HEK293 (cell line): ENCODE results near the gene FARSA.

Experiments
- TF ChIP-seq, protein P1 (sequence below): fragments of 450-650 bp; formaldehyde crosslinking; IDR thresholded peaks from 2 replicates; pipeline ENCODE4 v1.5.1; 2016; ENCODE audit warnings: missing biosample characterization, missing genetic modification characterization
- TF ChIP-seq, protein P2 (sequence below): fragments of 450-650 bp; formaldehyde crosslinking; IDR thresholded peaks from 2 replicates; pipeline ENCODE4 v1.5.1; 2016; ENCODE audit warnings: missing biosample characterization, missing genetic modification characterization

GRCh38 chr19:12944104-12944674, 10.7 kb upstream of the FARSA start:
- TF ChIP-seq, protein P1, sequence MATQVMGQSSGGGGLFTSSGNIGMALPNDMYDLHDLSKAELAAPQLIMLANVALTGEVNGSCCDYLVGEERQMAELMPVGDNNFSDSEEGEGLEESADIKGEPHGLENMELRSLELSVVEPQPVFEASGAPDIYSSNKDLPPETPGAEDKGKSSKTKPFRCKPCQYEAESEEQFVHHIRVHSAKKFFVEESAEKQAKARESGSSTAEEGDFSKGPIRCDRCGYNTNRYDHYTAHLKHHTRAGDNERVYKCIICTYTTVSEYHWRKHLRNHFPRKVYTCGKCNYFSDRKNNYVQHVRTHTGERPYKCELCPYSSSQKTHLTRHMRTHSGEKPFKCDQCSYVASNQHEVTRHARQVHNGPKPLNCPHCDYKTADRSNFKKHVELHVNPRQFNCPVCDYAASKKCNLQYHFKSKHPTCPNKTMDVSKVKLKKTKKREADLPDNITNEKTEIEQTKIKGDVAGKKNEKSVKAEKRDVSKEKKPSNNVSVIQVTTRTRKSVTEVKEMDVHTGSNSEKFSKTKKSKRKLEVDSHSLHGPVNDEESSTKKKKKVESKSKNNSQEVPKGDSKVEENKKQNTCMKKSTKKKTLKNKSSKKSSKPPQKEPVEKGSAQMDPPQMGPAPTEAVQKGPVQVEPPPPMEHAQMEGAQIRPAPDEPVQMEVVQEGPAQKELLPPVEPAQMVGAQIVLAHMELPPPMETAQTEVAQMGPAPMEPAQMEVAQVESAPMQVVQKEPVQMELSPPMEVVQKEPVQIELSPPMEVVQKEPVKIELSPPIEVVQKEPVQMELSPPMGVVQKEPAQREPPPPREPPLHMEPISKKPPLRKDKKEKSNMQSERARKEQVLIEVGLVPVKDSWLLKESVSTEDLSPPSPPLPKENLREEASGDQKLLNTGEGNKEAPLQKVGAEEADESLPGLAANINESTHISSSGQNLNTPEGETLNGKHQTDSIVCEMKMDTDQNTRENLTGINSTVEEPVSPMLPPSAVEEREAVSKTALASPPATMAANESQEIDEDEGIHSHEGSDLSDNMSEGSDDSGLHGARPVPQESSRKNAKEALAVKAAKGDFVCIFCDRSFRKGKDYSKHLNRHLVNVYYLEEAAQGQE (tag by site-specific recombination) = no peak
- TF ChIP-seq, protein P2, sequence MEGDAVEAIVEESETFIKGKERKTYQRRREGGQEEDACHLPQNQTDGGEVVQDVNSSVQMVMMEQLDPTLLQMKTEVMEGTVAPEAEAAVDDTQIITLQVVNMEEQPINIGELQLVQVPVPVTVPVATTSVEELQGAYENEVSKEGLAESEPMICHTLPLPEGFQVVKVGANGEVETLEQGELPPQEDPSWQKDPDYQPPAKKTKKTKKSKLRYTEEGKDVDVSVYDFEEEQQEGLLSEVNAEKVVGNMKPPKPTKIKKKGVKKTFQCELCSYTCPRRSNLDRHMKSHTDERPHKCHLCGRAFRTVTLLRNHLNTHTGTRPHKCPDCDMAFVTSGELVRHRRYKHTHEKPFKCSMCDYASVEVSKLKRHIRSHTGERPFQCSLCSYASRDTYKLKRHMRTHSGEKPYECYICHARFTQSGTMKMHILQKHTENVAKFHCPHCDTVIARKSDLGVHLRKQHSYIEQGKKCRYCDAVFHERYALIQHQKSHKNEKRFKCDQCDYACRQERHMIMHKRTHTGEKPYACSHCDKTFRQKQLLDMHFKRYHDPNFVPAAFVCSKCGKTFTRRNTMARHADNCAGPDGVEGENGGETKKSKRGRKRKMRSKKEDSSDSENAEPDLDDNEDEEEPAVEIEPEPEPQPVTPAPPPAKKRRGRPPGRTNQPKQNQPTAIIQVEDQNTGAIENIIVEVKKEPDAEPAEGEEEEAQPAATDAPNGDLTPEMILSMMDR (tag by site-specific recombination) = no peak
